Transverse colon (tissue), 4 donors: ENCODE results near the gene TMEM205.

Source experiments
- CTCF ChIP-seq, 5 experiments: fragments of 200-600 bp in 3 of 5; fragments of 450-650 bp in 2 of 5; sonication (generic) in 3 of 5; IDR thresholded peaks; 1 replicate in 2 of 5; 2 replicates in 3 of 5; pipeline ENCODE4 v1.5.1; 2016 to 2017; ENCODE audit warnings: antibody characterized with exemption in 5 of 5, inconsistent platforms in 3 of 5, mild to moderate bottlenecking in 2 of 5, moderate library complexity in 1 of 5
- POLR2A ChIP-seq: fragments of 450-650 bp; IDR thresholded peaks from one replicate; pipeline ENCODE4 v1.6.1; 2016; ENCODE audit warnings: antibody characterized with exemption, mild to moderate bottlenecking, moderate library complexity
- POLR2AphosphoS5 ChIP-seq, 3 donors: sonication (generic); formaldehyde crosslinking; IDR thresholded peaks; one replicate each; pipeline ENCODE4 v1.6.1; 2016; ENCODE audit warnings: antibody characterized with exemption in 3 of 3

GRCh38 chr19:11338569-11339253 is 7.4 kb downstream of the TMEM205 start:
- TF ChIP-seq CTCF (IDR thresholded peaks at IDR 0.05) = no peak
- no peak for TF ChIP-seq POLR2AphosphoS5 (IDR thresholded peaks at IDR 0.05)
- no peak for TF ChIP-seq POLR2A
